Liver (tissue), 9 donors: ENCODE data around the gene MNAT1. TPM values are rescaled to one million over a fixed set of nuclear protein-coding genes. Genes with fewer than 3 reads are reported as not detected.

Experiments
- DNase-seq: peaks from one replicate; pipeline ENCODE4 v3.0.0-alpha.2; 2017; ENCODE audit warnings: low spot score
- H3K27ac ChIP-seq, 2 donors: one replicate each; pipeline ENCODE4 v1.7.0; 2013; ENCODE audit warnings: inconsistent platforms in 2 of 2, low read length in 2 of 2, control low read depth in 1 of 2, low read depth in 1 of 2, mild to moderate bottlenecking in 1 of 2
- H3K27me3 ChIP-seq, 4 donors: one replicate each; pipeline versions ENCODE4 v1.6.1 to v1.7.0; 2013; ENCODE audit warnings: low read length in 3 of 4, inconsistent platforms in 1 of 4, mild to moderate bottlenecking in 1 of 4, moderate library complexity in 1 of 4; ENCODE audit not compliant: control insufficient read depth in 4 of 4, insufficient read depth in 4 of 4
- H3K36me3 ChIP-seq, 4 donors: one replicate each; pipeline versions ENCODE4 v1.6.1 to v1.7.0; 2013; ENCODE audit warnings: low read length in 3 of 4, mild to moderate bottlenecking in 3 of 4, low read depth in 1 of 4, moderate library complexity in 1 of 4; ENCODE audit not compliant: control insufficient read depth in 4 of 4, insufficient read depth in 3 of 4
- H3K4me1 ChIP-seq, 4 donors: one replicate each; pipeline versions ENCODE4 v1.6.1 to v1.7.0; 2013; ENCODE audit warnings: low read length in 3 of 4, mild to moderate bottlenecking in 3 of 4, moderate library complexity in 1 of 4; ENCODE audit not compliant: control insufficient read depth in 4 of 4, insufficient read depth in 4 of 4
- H3K4me3 ChIP-seq, 3 donors: one replicate each; pipeline versions ENCODE4 v1.6.1 to v1.7.0; 2013; ENCODE audit warnings: low read length in 3 of 3, control low read depth in 1 of 3, low read depth in 1 of 3, mild to moderate bottlenecking in 1 of 3
- H3K9ac ChIP-seq, 2 donors: one replicate each; pipeline ENCODE4 v1.7.0; 2013; ENCODE audit warnings: low read length in 2 of 2, mild to moderate bottlenecking in 2 of 2, moderate library complexity in 2 of 2, control low read depth in 1 of 2, low read depth in 1 of 2
- H3K9me3 ChIP-seq, 4 donors: one replicate each; pipeline versions ENCODE4 v1.6.1 to v1.7.0; 2013; ENCODE audit warnings: low read length in 3 of 4; ENCODE audit not compliant: control insufficient read depth in 4 of 4
- FOXA1 ChIP-seq: IDR thresholded peaks from 2 replicates; pipeline ENCODE4 v1.6.1; 2016; ENCODE audit warnings: antibody characterized with exemption
- FOXA2 ChIP-seq: IDR thresholded peaks from 2 replicates; pipeline ENCODE4 v1.6.1; 2016; ENCODE audit warnings: antibody characterized with exemption
- GABPA ChIP-seq, 2 donors: IDR thresholded peaks in 1 of 2; conservative IDR thresholded peaks in 1 of 2; 2 replicates each; pipeline ENCODE4 v1.6.1; 2016; ENCODE audit warnings: antibody characterized with exemption in 2 of 2, mild to moderate bottlenecking in 1 of 2, moderate library complexity in 1 of 2
- HNF4A ChIP-seq, 2 donors: conservative IDR thresholded peaks; 2 replicates each; pipeline ENCODE4 v1.6.1; 2016; ENCODE audit warnings: antibody characterized with exemption in 2 of 2, mild to moderate bottlenecking in 2 of 2
- HNF4G ChIP-seq: IDR thresholded peaks from 2 replicates; pipeline ENCODE4 v1.6.1; 2016; ENCODE audit warnings: antibody characterized with exemption
- JUND ChIP-seq, 2 donors: IDR thresholded peaks; 2 replicates each; pipeline ENCODE4 v1.6.1; 2016; ENCODE audit warnings: antibody characterized with exemption in 2 of 2
- NR2F2 ChIP-seq: IDR thresholded peaks from 2 replicates; pipeline ENCODE4 v1.6.1; 2016; ENCODE audit warnings: antibody characterized with exemption
- RAD21 ChIP-seq, 2 donors: IDR thresholded peaks; 2 replicates each; pipeline ENCODE4 v1.6.1; 2016; ENCODE audit warnings: antibody characterized with exemption in 2 of 2, mild to moderate bottlenecking in 2 of 2
- RXRA ChIP-seq, 2 donors: IDR thresholded peaks; 2 replicates each; pipeline ENCODE4 v1.6.1; 2017 to 2018; ENCODE audit warnings: antibody characterized with exemption in 2 of 2, mild to moderate bottlenecking in 1 of 2
- SP1 ChIP-seq: IDR thresholded peaks from 2 replicates; pipeline ENCODE4 v1.6.1; 2018; ENCODE audit warnings: antibody characterized with exemption, mild to moderate bottlenecking
- TAF1 ChIP-seq: conservative IDR thresholded peaks from 2 replicates; pipeline ENCODE4 v1.6.1; 2016; ENCODE audit warnings: antibody characterized with exemption, mild to moderate bottlenecking
- YY1 ChIP-seq: IDR thresholded peaks from 2 replicates; pipeline ENCODE4 v1.6.1; 2016; ENCODE audit warnings: antibody characterized with exemption, mild to moderate bottlenecking
- WGBS: extraction: QIAGEN DNeasy Blood & Tissue Kit; methylation state at CpG from one replicate; pipeline ENCODE4 v1.1.7; 2013; 5-methylcytosine and 5-hydroxymethylcytosine counted together
- polyA plus RNA-seq, 2 donors: library from polyadenylated mRNA; stranded (reverse) in 1 of 2; unstranded in 1 of 2; fragments of 200-250 nt in 1 of 2; fragments of >200 nt in 1 of 2; fragmentation: Nextera tagmentation in 1 of 2; extraction: Ambion mirVana in 1 of 2; gene quantifications; one replicate each; pipeline versions ENCODE4 v1.2.1 to v1.2.3, GENCODE V29; 2013 to 2015
- total RNA-seq, 2 donors: library from RNA; depleted of rRNA; stranded (reverse); fragments of >200 nt; gene quantifications; one replicate each; pipeline ENCODE4 v1.2.3, GENCODE V29; 2014
- TF ChIP-seq, protein P1 (sequence below): fragments of 150-350 bp; IDR thresholded peaks from 2 replicates; pipeline ENCODE4 v1.5.1; 2017; ENCODE audit warnings: improper control_type of control experiment, low read depth, low read length; ENCODE audit not compliant: missing input control
- TF ChIP-seq, protein P2 (sequence below): IDR thresholded peaks from 2 replicates; pipeline ENCODE4 v1.6.1; 2016; ENCODE audit warnings: antibody characterized with exemption, mild to moderate bottlenecking
- TF ChIP-seq, protein P3 (sequence below): IDR thresholded peaks from 2 replicates; pipeline ENCODE4 v1.6.1; 2016; ENCODE audit warnings: antibody characterized with exemption
- TF ChIP-seq, protein P4 (sequence below): IDR thresholded peaks from 2 replicates; pipeline ENCODE4 v1.6.1; 2016; ENCODE audit warnings: antibody characterized with exemption
- TF ChIP-seq, protein P5 (sequence below): IDR thresholded peaks from 2 replicates; pipeline ENCODE4 v1.6.1; 2016; ENCODE audit warnings: antibody characterized with exemption
- donor health status: healthy.
- donor health status: healthy.
- donor health status: healthy.
- donor health status: healthy.
- donor health status: healthy.

MNAT1 gene
- total and polyA plus RNA-seq, 4 donors: 8.9 to 18.5 (median 14.6) TPM

DNA sequence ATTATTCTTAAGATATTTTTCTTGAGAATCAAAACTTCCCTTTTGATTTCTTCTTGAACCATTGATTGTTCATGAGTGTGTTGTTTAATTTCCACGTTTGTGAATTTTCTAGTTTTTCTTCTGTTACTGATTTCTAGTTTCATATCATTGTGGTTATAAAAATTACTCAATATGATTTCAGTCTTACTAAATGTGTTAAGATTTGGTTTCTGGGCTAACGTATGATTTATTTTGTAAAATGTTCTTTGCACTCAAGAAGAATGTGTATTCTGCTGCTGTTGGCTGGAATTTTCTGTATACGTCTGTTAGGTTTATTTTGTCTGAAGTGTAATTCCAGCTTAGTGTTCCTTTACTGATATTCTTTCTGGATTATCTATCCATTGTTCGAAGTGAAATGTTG, 221.6 kb downstream of the MNAT1 start:
- WGBS: 93% methylated on average over 4 of the region's 4 CpGs
- TF ChIP-seq FOXA2 (no peak), HNF4A (conservative IDR thresholded peaks at IDR 0.05) (no peak), RXRA (IDR thresholded peaks at IDR 0.05) (no peak), JUND (IDR thresholded peaks at IDR 0.05) (no peak), FOXA1 (no peak), TAF1 (no peak), NR2F2 (no peak), GABPA (IDR thresholded peaks at IDR 0.05 in 1 of 2, conservative IDR thresholded peaks at IDR 0.05 in 1 of 2) (no peak), YY1 (no peak)
- TF ChIP-seq, protein P1, sequence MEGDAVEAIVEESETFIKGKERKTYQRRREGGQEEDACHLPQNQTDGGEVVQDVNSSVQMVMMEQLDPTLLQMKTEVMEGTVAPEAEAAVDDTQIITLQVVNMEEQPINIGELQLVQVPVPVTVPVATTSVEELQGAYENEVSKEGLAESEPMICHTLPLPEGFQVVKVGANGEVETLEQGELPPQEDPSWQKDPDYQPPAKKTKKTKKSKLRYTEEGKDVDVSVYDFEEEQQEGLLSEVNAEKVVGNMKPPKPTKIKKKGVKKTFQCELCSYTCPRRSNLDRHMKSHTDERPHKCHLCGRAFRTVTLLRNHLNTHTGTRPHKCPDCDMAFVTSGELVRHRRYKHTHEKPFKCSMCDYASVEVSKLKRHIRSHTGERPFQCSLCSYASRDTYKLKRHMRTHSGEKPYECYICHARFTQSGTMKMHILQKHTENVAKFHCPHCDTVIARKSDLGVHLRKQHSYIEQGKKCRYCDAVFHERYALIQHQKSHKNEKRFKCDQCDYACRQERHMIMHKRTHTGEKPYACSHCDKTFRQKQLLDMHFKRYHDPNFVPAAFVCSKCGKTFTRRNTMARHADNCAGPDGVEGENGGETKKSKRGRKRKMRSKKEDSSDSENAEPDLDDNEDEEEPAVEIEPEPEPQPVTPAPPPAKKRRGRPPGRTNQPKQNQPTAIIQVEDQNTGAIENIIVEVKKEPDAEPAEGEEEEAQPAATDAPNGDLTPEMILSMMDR: no peak
- TF ChIP-seq, protein P2, sequence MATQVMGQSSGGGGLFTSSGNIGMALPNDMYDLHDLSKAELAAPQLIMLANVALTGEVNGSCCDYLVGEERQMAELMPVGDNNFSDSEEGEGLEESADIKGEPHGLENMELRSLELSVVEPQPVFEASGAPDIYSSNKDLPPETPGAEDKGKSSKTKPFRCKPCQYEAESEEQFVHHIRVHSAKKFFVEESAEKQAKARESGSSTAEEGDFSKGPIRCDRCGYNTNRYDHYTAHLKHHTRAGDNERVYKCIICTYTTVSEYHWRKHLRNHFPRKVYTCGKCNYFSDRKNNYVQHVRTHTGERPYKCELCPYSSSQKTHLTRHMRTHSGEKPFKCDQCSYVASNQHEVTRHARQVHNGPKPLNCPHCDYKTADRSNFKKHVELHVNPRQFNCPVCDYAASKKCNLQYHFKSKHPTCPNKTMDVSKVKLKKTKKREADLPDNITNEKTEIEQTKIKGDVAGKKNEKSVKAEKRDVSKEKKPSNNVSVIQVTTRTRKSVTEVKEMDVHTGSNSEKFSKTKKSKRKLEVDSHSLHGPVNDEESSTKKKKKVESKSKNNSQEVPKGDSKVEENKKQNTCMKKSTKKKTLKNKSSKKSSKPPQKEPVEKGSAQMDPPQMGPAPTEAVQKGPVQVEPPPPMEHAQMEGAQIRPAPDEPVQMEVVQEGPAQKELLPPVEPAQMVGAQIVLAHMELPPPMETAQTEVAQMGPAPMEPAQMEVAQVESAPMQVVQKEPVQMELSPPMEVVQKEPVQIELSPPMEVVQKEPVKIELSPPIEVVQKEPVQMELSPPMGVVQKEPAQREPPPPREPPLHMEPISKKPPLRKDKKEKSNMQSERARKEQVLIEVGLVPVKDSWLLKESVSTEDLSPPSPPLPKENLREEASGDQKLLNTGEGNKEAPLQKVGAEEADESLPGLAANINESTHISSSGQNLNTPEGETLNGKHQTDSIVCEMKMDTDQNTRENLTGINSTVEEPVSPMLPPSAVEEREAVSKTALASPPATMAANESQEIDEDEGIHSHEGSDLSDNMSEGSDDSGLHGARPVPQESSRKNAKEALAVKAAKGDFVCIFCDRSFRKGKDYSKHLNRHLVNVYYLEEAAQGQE: no peak
- TF ChIP-seq, protein P3, sequence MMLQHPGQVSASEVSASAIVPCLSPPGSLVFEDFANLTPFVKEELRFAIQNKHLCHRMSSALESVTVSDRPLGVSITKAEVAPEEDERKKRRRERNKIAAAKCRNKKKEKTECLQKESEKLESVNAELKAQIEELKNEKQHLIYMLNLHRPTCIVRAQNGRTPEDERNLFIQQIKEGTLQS: no peak
- Histone ChIP-seq H3K36me3 (peaks cover 0 to 3% (median under 1%) of the 10 kb centered on the region in 4 donors), H3K4me1 (no peaks in the 10 kb centered on the region), H3K9ac (no peak overlapping the region), H3K27me3 (no peaks in the 10 kb centered on the region), H3K27ac (no peak overlapping the region), H3K4me3 (no peak overlapping the region), H3K9me3 (peaks cover 0 to 34% (median 13%) of the 10 kb centered on the region in 4 donors)
- no peak for DNase-seq

DNA sequence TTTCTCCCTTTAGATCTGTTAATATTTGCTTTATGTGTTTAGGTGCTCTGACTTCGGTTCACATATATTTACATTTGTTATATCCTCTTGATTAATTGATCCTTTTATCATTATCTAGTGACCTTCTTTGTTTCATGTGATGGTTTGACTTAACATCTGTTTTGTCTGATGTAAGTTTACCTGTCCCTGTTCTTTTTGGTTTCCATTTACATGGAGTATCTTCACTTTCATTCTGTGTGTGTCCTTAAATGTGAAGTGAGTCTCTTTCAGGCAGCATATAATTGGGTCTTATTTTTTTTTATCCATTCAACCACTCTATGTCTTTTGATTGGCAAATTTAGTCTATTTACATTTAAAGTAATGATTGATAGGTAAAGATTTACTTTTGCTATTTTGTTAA, 222.1 kb downstream of the MNAT1 start:
- Histone ChIP-seq H3K27ac (no peak overlapping the region), H3K9ac (no peak overlapping the region), H3K9me3 (peaks cover 0 to 34% (median 13%) of the 10 kb centered on the region in 4 donors), H3K36me3 (peaks cover 0 to 3% (median under 1%) of the 10 kb centered on the region in 4 donors), H3K27me3 (no peaks in the 10 kb centered on the region), H3K4me3 (no peak overlapping the region), H3K4me1 (no peaks in the 10 kb centered on the region)
- no peak for TF ChIP-seq RAD21 (IDR thresholded peaks at IDR 0.05)
- TF ChIP-seq FOXA1: no peak
- TF ChIP-seq TAF1: no peak
- no peak for TF ChIP-seq HNF4G
- TF ChIP-seq HNF4A (conservative IDR thresholded peaks at IDR 0.05): no peak
- TF ChIP-seq, protein P4, sequence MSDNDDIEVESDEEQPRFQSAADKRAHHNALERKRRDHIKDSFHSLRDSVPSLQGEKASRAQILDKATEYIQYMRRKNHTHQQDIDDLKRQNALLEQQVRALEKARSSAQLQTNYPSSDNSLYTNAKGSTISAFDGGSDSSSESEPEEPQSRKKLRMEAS: no peak
- no peak for TF ChIP-seq GABPA (IDR thresholded peaks at IDR 0.05 in 1 of 2, conservative IDR thresholded peaks at IDR 0.05 in 1 of 2)
- no peak for TF ChIP-seq SP1
- TF ChIP-seq, protein P5, sequence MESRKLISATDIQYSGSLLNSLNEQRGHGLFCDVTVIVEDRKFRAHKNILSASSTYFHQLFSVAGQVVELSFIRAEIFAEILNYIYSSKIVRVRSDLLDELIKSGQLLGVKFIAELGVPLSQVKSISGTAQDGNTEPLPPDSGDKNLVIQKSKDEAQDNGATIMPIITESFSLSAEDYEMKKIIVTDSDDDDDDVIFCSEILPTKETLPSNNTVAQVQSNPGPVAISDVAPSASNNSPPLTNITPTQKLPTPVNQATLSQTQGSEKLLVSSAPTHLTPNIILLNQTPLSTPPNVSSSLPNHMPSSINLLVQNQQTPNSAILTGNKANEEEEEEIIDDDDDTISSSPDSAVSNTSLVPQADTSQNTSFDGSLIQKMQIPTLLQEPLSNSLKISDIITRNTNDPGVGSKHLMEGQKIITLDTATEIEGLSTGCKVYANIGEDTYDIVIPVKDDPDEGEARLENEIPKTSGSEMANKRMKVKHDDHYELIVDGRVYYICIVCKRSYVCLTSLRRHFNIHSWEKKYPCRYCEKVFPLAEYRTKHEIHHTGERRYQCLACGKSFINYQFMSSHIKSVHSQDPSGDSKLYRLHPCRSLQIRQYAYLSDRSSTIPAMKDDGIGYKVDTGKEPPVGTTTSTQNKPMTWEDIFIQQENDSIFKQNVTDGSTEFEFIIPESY: no peak
- TF ChIP-seq, protein P2: no peak
- no peak for TF ChIP-seq YY1
- no peak for TF ChIP-seq RXRA (IDR thresholded peaks at IDR 0.05)
- no peak for TF ChIP-seq NR2F2
- TF ChIP-seq, protein P3: no peak
- TF ChIP-seq, protein P1: no peak
- WGBS: 94% methylated on average over 1 of the region's 1 CpG
- DNase-seq: no peak
